ENCODE data around the gene C18orf63. TPM values are rescaled to one million over a fixed set of nuclear protein-coding genes. Genes with fewer than 3 reads are reported as not detected.
A peak's percentile ranks its signal among the peaks of the same experiment; 100 is the strongest.
"Not testable (repeated sequence)": the region's sequence is repeated elsewhere in the genome, so short reads cannot be mapped to it uniquely, and the experiment has no call there.

The C18orf63 gene
- total RNA-seq, 2 experiments from 2014 or later, result not detected

DNA sequence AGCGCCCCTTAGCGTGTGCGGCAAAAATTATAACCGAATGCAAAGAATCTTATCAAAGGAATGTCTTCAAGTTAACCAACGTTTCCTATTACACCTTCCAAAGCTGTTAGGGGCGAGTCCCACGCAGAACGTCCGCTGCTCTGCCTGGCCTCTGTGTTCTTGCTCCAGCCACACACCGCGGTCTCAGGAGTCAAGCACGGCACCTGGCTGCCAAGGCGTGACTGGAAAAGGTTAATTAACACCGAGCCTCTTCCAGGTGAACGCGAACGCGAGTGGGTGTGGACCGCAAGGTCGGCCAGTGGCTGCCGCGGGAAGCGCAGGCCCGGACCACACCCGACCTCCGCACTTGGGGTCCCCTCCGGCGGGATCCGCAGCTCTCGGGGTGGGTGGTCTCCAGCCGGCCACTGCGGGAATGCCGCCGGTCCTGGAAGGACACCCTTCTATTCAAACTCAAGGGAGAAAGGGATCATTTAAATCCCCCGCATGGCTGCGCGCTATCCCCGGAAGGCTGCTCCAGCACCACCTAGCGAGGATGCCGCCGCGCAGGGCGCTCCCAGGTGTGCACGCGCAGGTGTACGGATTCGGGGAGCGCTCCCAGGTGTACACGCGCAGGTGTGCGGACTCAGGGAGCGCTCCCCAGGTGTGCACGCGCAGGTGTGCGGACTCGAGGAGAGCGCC lies 24.7 kb upstream of the C18orf63 start:
- Mint-ChIP-seq H3K27ac (no peak overlapping the region), H3K4me3 (peak overlapping the region; percentile 43), H3K36me3 (ENCODE audit: low read depth) (peaks cover 3% of the 10 kb centered on the region), H3K27me3 (no peaks in the 10 kb centered on the region), H3K4me1 (peaks cover 18% of the 10 kb centered on the region), H3K9me3 (no peaks in the 10 kb centered on the region)
- DNase-seq, result no peak
- ChIA-PET POLR2A (no interaction called here), CTCF (no interaction called here)

DNA sequence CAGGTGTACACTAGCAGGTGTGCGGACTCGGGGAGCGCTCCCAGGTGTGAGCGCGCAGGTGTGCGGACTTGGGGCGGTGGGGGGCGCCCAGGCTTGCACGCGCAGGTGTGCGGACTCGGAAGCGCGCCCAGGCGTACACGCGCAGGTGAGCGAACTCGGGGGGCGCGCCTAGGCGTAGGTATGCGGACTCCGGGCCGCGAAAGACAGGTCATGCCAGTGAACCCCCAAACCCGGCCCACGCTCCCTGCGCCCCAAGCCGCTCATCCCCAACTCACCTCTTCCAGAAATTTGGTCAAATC lies 24.2 kb upstream of the C18orf63 start:
- no peak for DNase-seq
- Mint-ChIP-seq H3K4me1 (peaks cover 18% of the 10 kb centered on the region), H3K27me3 (no peaks in the 10 kb centered on the region), H3K27ac (peak overlapping the region; percentile 46), H3K4me3 (no peak overlapping the region), H3K36me3 (ENCODE audit: low read depth) (peaks cover 3% of the 10 kb centered on the region), H3K9me3 (no peaks in the 10 kb centered on the region)
- ChIA-PET CTCF (no interaction called here), POLR2A (no interaction called here)

DNA sequence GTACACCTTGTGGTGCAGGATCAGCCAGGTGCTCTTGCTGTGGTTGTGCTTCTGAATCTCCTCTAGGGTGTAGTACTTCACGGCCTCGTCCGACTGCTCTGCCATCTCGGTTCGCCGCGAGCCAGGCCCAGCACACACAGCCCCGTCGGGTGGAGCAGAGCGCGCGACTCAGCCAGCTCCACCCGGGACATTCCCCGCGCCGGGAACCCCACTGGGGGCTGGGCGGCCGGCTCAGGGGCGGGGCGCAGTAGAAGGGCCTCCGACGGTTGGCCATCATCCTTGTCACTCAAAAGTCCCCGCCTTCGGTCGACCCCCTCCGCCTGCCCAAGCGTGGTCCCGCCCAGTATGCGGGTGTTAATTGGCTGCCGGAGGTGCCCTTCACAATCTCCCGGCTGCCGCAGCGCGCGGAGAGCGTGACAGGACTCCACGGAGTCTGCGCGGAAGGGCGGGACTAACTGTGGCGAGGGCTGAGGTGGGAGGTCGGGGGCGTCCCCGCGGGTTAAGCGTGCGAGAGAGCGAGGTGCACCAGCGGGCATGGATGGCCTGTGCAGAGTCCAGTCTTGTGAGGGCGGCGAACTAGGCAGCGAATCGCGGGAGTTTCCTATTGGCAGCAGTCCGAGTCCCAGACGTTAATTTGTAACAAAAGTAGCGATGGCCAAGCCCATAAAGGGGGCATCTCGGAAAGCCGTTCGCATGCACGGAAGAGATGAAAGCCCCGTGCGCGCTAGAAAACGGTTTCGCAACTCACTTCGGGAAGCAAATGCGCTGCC lies 23.7 kb upstream of the C18orf63 start, which contains the start of gene CYB5A:
Gene CYB5A (minus strand): TSS at position 193 of the 770 bp plus-strand sequence. CDS start 88 bp downstream, at position 105.
- CTCF ChIA-PET, result no interaction called here
- H3K27ac Mint-ChIP-seq, result peak within 1 kb of the TSS; percentile 55

GRCh38 chr18:74292541-74292858 lies 23.1 kb upstream of the C18orf63 start:
- H3K9me3 Mint-ChIP-seq, result no peaks in the 10 kb centered on the region
- no peak overlapping the region for H3K4me3 Mint-ChIP-seq
- DNase-seq, result no peak
- CTCF ChIA-PET, result no interaction called here
- POLR2A ChIA-PET, result no interaction called here
- no peaks in the 10 kb centered on the region for H3K27me3 Mint-ChIP-seq
- H3K27ac Mint-ChIP-seq, result no peak overlapping the region
- H3K36me3 Mint-ChIP-seq (ENCODE audit: low read depth), result peaks cover 3% of the 10 kb centered on the region
- H3K4me1 Mint-ChIP-seq, result peaks cover 18% of the 10 kb centered on the region

More for the DNA sequence above, 23.7 kb upstream of the C18orf63 start, which contains the start of gene CYB5A:
- Mint-ChIP-seq H3K9me3 (no peaks in the 10 kb centered on the region), H3K4me3 (peak within 1 kb of the TSS; percentile 43), H3K4me1 (peaks cover 18% of the 10 kb centered on the region), H3K36me3 (ENCODE audit: low read depth) (peaks cover 3% of the 10 kb centered on the region), H3K27me3 (no peaks in the 10 kb centered on the region)
- POLR2A ChIA-PET, result no interaction called here
- peak; percentile 97 for DNase-seq

- H3K36me3 Mint-ChIP-seq (ENCODE audit: low read depth); POLR2A ChIA-PET; H3K9me3 Mint-ChIP-seq; H3K27ac Mint-ChIP-seq; H3K4me3 Mint-ChIP-seq; H3K27me3 Mint-ChIP-seq; CTCF ChIA-PET; DNase-seq: not testable (repeated sequence)
- H3K4me1 Mint-ChIP-seq, result peaks cover 18% of the 10 kb centered on the region
Observed at GRCh38 chr18:74292982-74293381, 22.7 kb upstream of the C18orf63 start.

DNA sequence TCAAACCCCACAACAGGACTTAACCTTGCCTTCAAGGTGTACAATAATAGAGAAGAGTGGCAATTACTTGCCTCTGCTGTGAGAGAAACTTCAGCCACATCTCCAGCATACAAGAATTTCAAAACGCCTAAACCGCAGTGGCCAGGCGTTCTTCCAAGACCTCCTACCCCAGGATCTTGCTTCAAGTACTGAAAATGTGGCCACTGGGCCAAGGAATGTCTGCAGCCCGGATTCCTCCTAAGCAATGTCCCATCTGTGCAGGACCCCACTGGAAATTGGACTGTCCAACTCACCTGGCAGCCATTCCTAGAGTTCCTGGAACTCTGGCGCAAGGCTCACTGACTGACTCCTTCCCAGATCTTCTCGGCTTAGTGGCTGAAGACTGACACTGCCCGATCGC lies 21.1 kb upstream of the C18orf63 start:
- ChIA-PET POLR2A (no interaction called here), CTCF (no interaction called here)
- H3K4me3 Mint-ChIP-seq, result no peak overlapping the region
- no peaks in the 10 kb centered on the region for H3K9me3 Mint-ChIP-seq
- DNase-seq, result no peak
- no peak overlapping the region for H3K27ac Mint-ChIP-seq
- peaks cover 3% of the 10 kb centered on the region for H3K27me3 Mint-ChIP-seq
- peaks cover 18% of the 10 kb centered on the region for H3K4me1 Mint-ChIP-seq
- peaks cover 3% of the 10 kb centered on the region for H3K36me3 Mint-ChIP-seq (ENCODE audit: low read depth)

DNA sequence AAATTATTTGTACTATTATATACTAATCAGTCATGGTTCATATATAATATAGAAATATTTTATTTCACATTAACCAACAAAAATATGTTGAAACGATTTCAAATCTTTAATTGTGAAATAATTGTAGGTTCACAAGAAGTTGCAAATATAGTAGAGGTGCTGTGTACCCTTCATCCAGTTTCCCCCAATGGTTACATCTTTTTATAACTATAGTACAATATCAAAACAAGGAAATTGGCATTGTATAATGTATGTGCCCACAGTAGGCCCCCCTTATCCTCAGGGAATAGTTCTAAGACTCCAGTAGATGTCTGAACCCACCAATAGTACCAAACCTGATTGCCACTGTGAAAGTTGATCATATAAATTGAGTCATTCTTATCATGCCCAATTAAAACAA lies 16.5 kb upstream of the C18orf63 start:
- CTCF ChIA-PET, result interaction anchor here (1.4 kb wide), 1 partner anchor 11 kb away, joined by 3 read pairs; no protein-coding TSS in a partner anchor
- H3K4me1 Mint-ChIP-seq, result no peaks in the 10 kb centered on the region
- H3K36me3 Mint-ChIP-seq (ENCODE audit: low read depth), result no peaks in the 10 kb centered on the region
- no peak overlapping the region for H3K27ac Mint-ChIP-seq
- POLR2A ChIA-PET, result no interaction called here
- no peak for DNase-seq
- H3K9me3 Mint-ChIP-seq, result no peaks in the 10 kb centered on the region
- H3K4me3 Mint-ChIP-seq, result no peak overlapping the region
- peaks cover 26% of the 10 kb centered on the region for H3K27me3 Mint-ChIP-seq

DNA sequence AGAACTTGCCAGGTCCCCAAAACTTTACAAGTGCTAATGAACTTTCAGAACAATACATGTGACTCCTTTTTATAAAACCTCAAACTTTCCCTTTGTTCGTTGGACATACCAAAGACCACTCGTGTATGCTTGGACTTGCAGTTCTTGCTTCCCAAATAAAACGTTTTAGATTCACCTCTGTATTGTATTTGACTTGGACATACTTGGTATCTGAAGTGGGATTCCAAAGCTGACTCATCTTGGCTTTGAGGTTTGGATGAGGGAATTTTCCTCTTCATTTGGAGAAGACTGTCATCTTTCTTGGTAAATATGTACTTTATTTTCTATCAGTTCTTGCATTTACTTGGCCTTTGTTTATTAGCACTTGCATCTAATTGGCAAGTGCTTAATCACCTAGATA lies 15.9 kb upstream of the C18orf63 start:
- H3K36me3 Mint-ChIP-seq (ENCODE audit: low read depth), result no peaks in the 10 kb centered on the region
- no peak for DNase-seq
- H3K4me3 Mint-ChIP-seq, result no peak overlapping the region
- no peaks in the 10 kb centered on the region for H3K4me1 Mint-ChIP-seq
- no peaks in the 10 kb centered on the region for H3K9me3 Mint-ChIP-seq
- CTCF ChIA-PET, result interaction anchor here (0.9 to 1.4 kb wide), 2 partner anchors 10 to 252 kb away, joined by 3 read pairs; no protein-coding TSS in a partner anchor
- POLR2A ChIA-PET, result no interaction called here
- H3K27me3 Mint-ChIP-seq, result peaks cover 30% of the 10 kb centered on the region
- H3K27ac Mint-ChIP-seq, result no peak overlapping the region

DNA sequence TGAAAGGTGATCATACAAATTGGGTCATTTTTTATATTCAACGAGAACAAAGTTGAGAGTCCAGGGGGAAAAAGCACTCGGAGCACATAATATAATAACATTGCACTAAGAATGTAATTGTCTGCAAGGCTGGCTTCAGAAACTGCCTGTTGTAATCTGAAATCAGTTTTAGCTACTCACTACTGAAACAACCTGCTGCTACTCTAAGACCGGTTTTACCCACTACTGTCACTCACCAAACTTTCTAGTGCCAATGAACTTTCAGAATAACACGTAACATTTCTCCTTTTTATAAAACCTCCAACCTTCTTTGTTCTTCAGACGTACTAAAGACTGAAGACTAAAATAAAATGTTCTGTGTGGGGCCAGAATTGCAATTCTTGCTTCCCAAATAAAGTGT lies 12.3 kb upstream of the C18orf63 start:
- H3K4me1 Mint-ChIP-seq, result no peaks in the 10 kb centered on the region
- H3K27me3 Mint-ChIP-seq, result peaks cover 57% of the 10 kb centered on the region
- no peak for DNase-seq
- POLR2A ChIA-PET, result no interaction called here
- no peaks in the 10 kb centered on the region for H3K9me3 Mint-ChIP-seq
- no peaks in the 10 kb centered on the region for H3K36me3 Mint-ChIP-seq (ENCODE audit: low read depth)
- CTCF ChIA-PET, result interaction anchor here (1.4 kb wide), 1 partner anchor 9 kb away, joined by 4 read pairs; no protein-coding TSS in a partner anchor
- no peak overlapping the region for H3K4me3 Mint-ChIP-seq
- H3K27ac Mint-ChIP-seq, result no peak overlapping the region

DNA sequence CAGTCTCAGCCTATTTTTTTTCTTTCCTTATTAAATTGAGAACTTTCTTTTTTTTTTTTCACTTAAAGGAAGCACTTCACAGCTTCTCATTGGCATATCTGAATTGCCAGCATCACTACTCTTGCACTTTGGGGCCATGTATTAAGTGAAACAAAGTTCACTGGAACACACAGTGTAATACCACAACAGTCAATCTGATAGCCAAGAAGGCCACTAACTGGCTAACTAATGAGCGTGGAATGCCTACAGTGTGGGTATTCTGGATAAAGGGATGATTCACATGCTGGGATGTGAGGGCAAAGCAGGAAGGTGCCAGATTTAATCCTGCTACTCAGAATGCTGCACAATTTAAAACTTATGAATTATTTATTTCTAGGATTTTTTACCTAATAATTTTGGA lies 11.7 kb upstream of the C18orf63 start:
- CTCF ChIA-PET, result no interaction called here
- Mint-ChIP-seq H3K27ac (no peak overlapping the region), H3K4me1 (no peaks in the 10 kb centered on the region), H3K27me3 (peaks cover 58% of the 10 kb centered on the region), H3K4me3 (no peak overlapping the region), H3K36me3 (ENCODE audit: low read depth) (no peaks in the 10 kb centered on the region), H3K9me3 (no peaks in the 10 kb centered on the region)
- POLR2A ChIA-PET, result no interaction called here
- no peak for DNase-seq

DNA sequence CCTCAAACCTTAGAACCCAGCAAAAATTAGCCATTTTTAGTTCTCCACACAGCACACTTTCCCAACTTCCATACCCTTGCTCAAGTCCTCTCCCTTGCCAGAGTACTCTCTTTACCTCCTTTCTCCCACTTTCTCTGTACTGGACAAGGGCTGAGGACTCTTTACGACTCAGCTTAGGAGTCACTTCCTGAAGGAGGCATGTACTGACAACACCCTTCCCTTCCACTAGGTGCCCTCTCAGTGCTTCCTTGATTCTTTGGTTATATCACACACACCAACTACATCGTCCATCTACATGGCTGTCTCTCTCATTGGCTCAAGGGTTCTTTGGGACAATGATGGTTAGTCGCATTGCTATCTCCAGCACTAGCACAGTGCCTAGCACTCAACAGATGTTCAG lies 5.2 kb upstream of the C18orf63 start:
- CTCF ChIA-PET, result interaction anchor here (0.6 to 1.2 kb wide), 5 partner anchors 11 to 190 kb away, joined by 3 to 4 read pairs (median 3); no protein-coding TSS in a partner anchor
- DNase-seq, result no peak

DNA sequence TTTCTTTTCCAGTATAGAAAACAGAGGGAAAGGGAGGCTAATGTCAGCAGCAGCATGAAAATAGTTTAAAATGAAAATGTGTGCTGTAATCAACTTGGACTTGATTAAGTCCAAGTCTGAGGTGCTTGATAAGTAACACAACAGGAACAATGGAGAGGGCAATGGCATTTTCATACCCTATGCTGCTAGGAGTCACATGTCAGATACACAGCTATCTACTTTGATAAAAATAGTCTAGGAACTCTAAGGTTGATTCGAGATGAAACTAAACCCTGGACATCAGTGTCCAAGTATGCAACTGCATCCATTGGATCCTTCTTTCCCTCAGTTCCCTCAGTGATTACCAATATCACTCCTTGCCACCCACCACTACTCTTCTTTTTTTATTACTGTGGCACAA lies 4.6 kb upstream of the C18orf63 start:
- Mint-ChIP-seq H3K9me3 (no peaks in the 10 kb centered on the region), H3K27me3 (peaks cover 27% of the 10 kb centered on the region), H3K27ac (no peak overlapping the region), H3K36me3 (ENCODE audit: low read depth) (no peaks in the 10 kb centered on the region), H3K4me3 (no peak overlapping the region), H3K4me1 (no peaks in the 10 kb centered on the region)
- ChIA-PET CTCF (interaction anchor here (1.2 to 1.7 kb wide), 3 partner anchors 27 to 241 kb away, joined by 3 to 7 read pairs (median 3); no protein-coding TSS in a partner anchor), POLR2A (no interaction called here)
- DNase-seq, result no peak

More for the DNA sequence above, 5.2 kb upstream of the C18orf63 start:
- no peaks in the 10 kb centered on the region for H3K36me3 Mint-ChIP-seq (ENCODE audit: low read depth)
- no peak overlapping the region for H3K27ac Mint-ChIP-seq
- H3K4me1 Mint-ChIP-seq, result no peaks in the 10 kb centered on the region
- POLR2A ChIA-PET, result no interaction called here
- H3K4me3 Mint-ChIP-seq, result no peak overlapping the region
- peaks cover 32% of the 10 kb centered on the region for H3K27me3 Mint-ChIP-seq
- no peaks in the 10 kb centered on the region for H3K9me3 Mint-ChIP-seq

GRCh38 chr18:74314759-74315463 lies 728 bp upstream of the C18orf63 start:
- DNase-seq, result no peak
- POLR2A ChIA-PET, result no interaction called here
- H3K9me3 Mint-ChIP-seq, result no peaks in the 10 kb centered on the region
- H3K4me1 Mint-ChIP-seq, result no peaks in the 10 kb centered on the region
- CTCF ChIA-PET, result no interaction called here
- H3K27ac Mint-ChIP-seq, result no peak overlapping the region
- H3K27me3 Mint-ChIP-seq, result peaks cover 13% of the 10 kb centered on the region
- H3K4me3 Mint-ChIP-seq, result no peak overlapping the region
- no peaks in the 10 kb centered on the region for H3K36me3 Mint-ChIP-seq (ENCODE audit: low read depth)
